ENCODE results near the gene CREG2.

CREG2 gene

GRCh38 chr2:101415884-101416283 lies 28.6 kb upstream of the CREG2 start:
- H3K27ac ChIP-seq (ENCODE audit: low read length, poor library complexity, severe bottlenecking) = no peak overlapping the region
- H3K36me3 ChIP-seq (ENCODE audit: control insufficient read depth in 1 of 2, insufficient read depth in 2 of 2, low read depth in 1 of 2, low read length in 2 of 2) = peaks cover 0 to 86% of the 10 kb centered on the region in 2 experiments
- H3K4me2 ChIP-seq (ENCODE audit: low read length, poor library complexity, severe bottlenecking) = no peak overlapping the region

GRCh38 chr2:101415220-101415619 lies 27.9 kb upstream of the CREG2 start:
- H3K27ac ChIP-seq (ENCODE audit: low read length, poor library complexity, severe bottlenecking) = no peak overlapping the region

More at GRCh38 chr2:101415884-101416283, 28.6 kb upstream of the CREG2 start:
- no peak overlapping the region for H2BK120ac ChIP-seq (ENCODE audit: low read depth, low read length)
- no peak overlapping the region for H3K9ac ChIP-seq (ENCODE audit: low read length)
- no peaks in the 10 kb centered on the region for H3K9me3 ChIP-seq (ENCODE audit: control insufficient read depth, low read length)
- H3K4me3 ChIP-seq (ENCODE audit: insufficient read depth in 1 of 2, low read depth in 1 of 2, low read length in 2 of 2) = no peak overlapping the region
- no peak overlapping the region for H3K18ac ChIP-seq (ENCODE audit: low read depth in 1 of 2, low read length in 2 of 2)
- WGBS = 88% methylated on average over 3 of the region's 3 CpGs
- H3K4me1 ChIP-seq (ENCODE audit: control insufficient read depth, insufficient read depth, low read depth, low read length) = no peaks in the 10 kb centered on the region
- no peak overlapping the region for H2AFZ ChIP-seq (ENCODE audit: low read depth, low read length)
- no peak overlapping the region for H2BK12ac ChIP-seq (ENCODE audit: low read length in 2 of 2)
- H3K14ac ChIP-seq (ENCODE audit: low read length in 2 of 2) = no peak overlapping the region
- H2BK15ac ChIP-seq (ENCODE audit: low read depth, poor library complexity, severe bottlenecking) = no peak overlapping the region
- no peaks in the 10 kb centered on the region for H3K79me1 ChIP-seq (replicated peaks; ENCODE audit: low read length, poor library complexity, severe bottlenecking)
- H2BK5ac ChIP-seq (ENCODE audit: low read depth, low read length, poor library complexity, severe bottlenecking) = no peak overlapping the region
- no peak for DNase-seq
- H3K4ac ChIP-seq (ENCODE audit: low read depth in 1 of 2, low read length in 2 of 2) = no peak overlapping the region
- H3K27me3 ChIP-seq (ENCODE audit: control insufficient read depth in 1 of 2, insufficient read depth in 1 of 2, low read length in 2 of 2) = peaks cover 0 to 16% of the 10 kb centered on the region in 2 experiments
- no peak overlapping the region for H2AK5ac ChIP-seq (ENCODE audit: low read length, severe bottlenecking)
- H4K8ac ChIP-seq (ENCODE audit: low read length) = no peak overlapping the region
- H3K23ac ChIP-seq (ENCODE audit: low read length in 2 of 2) = no peak overlapping the region
- H4K91ac ChIP-seq (ENCODE audit: low read length) = no peak overlapping the region

DNA sequence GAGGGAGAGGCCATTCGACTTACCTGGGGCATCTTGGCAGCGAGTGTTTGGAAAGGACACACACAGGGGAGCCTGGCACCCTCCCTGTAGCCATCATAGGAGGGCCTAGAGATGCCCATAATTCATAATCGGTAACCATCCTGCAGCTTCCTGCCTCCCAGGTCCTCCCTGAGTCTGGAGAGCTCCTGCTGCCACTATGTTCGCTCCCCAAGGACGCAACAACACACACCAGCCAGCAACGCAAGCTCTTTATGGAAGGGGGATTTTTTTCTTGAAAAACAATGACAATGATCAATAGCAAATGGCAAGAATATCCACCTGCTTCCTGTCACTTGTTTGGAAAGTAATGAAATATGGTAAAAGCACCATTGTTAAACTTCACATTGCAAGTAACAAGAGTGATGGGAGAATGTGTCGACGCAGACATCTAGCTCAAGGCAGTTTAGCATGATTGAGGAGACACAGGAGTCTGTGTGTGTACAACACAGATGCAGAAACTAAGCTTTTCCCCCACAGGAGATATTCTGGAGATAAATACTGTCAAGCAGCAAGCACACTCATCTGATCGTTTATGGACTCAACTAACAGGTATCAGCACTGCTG lies 24.9 kb upstream of the CREG2 start:
- H3K27ac ChIP-seq (ENCODE audit: low read length, poor library complexity, severe bottlenecking) = no peak overlapping the region
- no peak overlapping the region for H4K8ac ChIP-seq (ENCODE audit: low read length)
- peaks cover 0 to 25% of the 10 kb centered on the region in 2 experiments for H3K27me3 ChIP-seq (ENCODE audit: control insufficient read depth in 1 of 2, insufficient read depth in 1 of 2, low read length in 2 of 2)
- H3K18ac ChIP-seq (ENCODE audit: low read depth in 1 of 2, low read length in 2 of 2) = no peak overlapping the region
- H3K4me2 ChIP-seq (ENCODE audit: low read length, poor library complexity, severe bottlenecking) = no peak overlapping the region
- 88% methylated on average over 7 of the region's 9 CpGs for WGBS
- H3K79me1 ChIP-seq (replicated peaks; ENCODE audit: low read length, poor library complexity, severe bottlenecking) = no peaks in the 10 kb centered on the region
- no peak overlapping the region for H2AK5ac ChIP-seq (ENCODE audit: low read length, severe bottlenecking)
- H3K4me3 ChIP-seq (ENCODE audit: insufficient read depth in 1 of 2, low read depth in 1 of 2, low read length in 2 of 2) = no peak overlapping the region
- no peak overlapping the region for H3K9ac ChIP-seq (ENCODE audit: low read length)
- no peak overlapping the region for H3K14ac ChIP-seq (ENCODE audit: low read length in 2 of 2)
- H4K91ac ChIP-seq (ENCODE audit: low read length) = no peak overlapping the region
- H3K36me3 ChIP-seq (ENCODE audit: control insufficient read depth in 1 of 2, insufficient read depth in 2 of 2, low read depth in 1 of 2, low read length in 2 of 2) = peaks cover 0 to 84% of the 10 kb centered on the region in 2 experiments
- peaks cover 2% of the 10 kb centered on the region for H3K4me1 ChIP-seq (ENCODE audit: control insufficient read depth, insufficient read depth, low read depth, low read length)
- no peak overlapping the region for H2BK12ac ChIP-seq (ENCODE audit: low read length in 2 of 2)
- no peaks in the 10 kb centered on the region for H3K9me3 ChIP-seq (ENCODE audit: control insufficient read depth, low read length)
- H2AFZ ChIP-seq (ENCODE audit: low read depth, low read length) = no peak overlapping the region
- DNase-seq = no peak
- H2BK120ac ChIP-seq (ENCODE audit: low read depth, low read length) = no peak overlapping the region
- H3K23ac ChIP-seq (ENCODE audit: low read length in 2 of 2) = no peak overlapping the region
- no peak overlapping the region for H2BK5ac ChIP-seq (ENCODE audit: low read depth, low read length, poor library complexity, severe bottlenecking)
- H2BK15ac ChIP-seq (ENCODE audit: low read depth, poor library complexity, severe bottlenecking) = no peak overlapping the region
- no peak overlapping the region for H3K4ac ChIP-seq (ENCODE audit: low read depth in 1 of 2, low read length in 2 of 2)

More at GRCh38 chr2:101415220-101415619, 27.9 kb upstream of the CREG2 start:
- Histone ChIP-seq H2BK12ac (ENCODE audit: low read length in 2 of 2) (no peak overlapping the region), H3K9me3 (ENCODE audit: control insufficient read depth, low read length) (no peaks in the 10 kb centered on the region), H3K9ac (ENCODE audit: low read length) (no peak overlapping the region), H3K36me3 (ENCODE audit: control insufficient read depth in 1 of 2, insufficient read depth in 2 of 2, low read depth in 1 of 2, low read length in 2 of 2) (peaks cover 0 to 87% of the 10 kb centered on the region in 2 experiments), H4K91ac (ENCODE audit: low read length) (no peak overlapping the region), H3K23ac (ENCODE audit: low read length in 2 of 2) (no peak overlapping the region), H2BK120ac (ENCODE audit: low read depth, low read length) (no peak overlapping the region), H3K27me3 (ENCODE audit: control insufficient read depth in 1 of 2, insufficient read depth in 1 of 2, low read length in 2 of 2) (peaks cover 0 to 21% of the 10 kb centered on the region in 2 experiments), H2AK5ac (ENCODE audit: low read length, severe bottlenecking) (no peak overlapping the region), H3K4ac (ENCODE audit: low read depth in 1 of 2, low read length in 2 of 2) (no peak overlapping the region), H4K8ac (ENCODE audit: low read length) (no peak overlapping the region), H3K79me1 (replicated peaks; ENCODE audit: low read length, poor library complexity, severe bottlenecking) (no peaks in the 10 kb centered on the region), H3K18ac (ENCODE audit: low read depth in 1 of 2, low read length in 2 of 2) (no peak overlapping the region), H2AFZ (ENCODE audit: low read depth, low read length) (no peak overlapping the region), H3K4me3 (ENCODE audit: insufficient read depth in 1 of 2, low read depth in 1 of 2, low read length in 2 of 2) (no peak overlapping the region), H2BK5ac (ENCODE audit: low read depth, low read length, poor library complexity, severe bottlenecking) (no peak overlapping the region), H2BK15ac (ENCODE audit: low read depth, poor library complexity, severe bottlenecking) (no peak overlapping the region), H3K14ac (ENCODE audit: low read length in 2 of 2) (no peak overlapping the region), H3K4me2 (ENCODE audit: low read length, poor library complexity, severe bottlenecking) (no peak overlapping the region), H3K4me1 (ENCODE audit: control insufficient read depth, insufficient read depth, low read depth, low read length) (no peaks in the 10 kb centered on the region)
- no peak for DNase-seq
- 92% methylated on average over 2 of the region's 2 CpGs for WGBS

DNA sequence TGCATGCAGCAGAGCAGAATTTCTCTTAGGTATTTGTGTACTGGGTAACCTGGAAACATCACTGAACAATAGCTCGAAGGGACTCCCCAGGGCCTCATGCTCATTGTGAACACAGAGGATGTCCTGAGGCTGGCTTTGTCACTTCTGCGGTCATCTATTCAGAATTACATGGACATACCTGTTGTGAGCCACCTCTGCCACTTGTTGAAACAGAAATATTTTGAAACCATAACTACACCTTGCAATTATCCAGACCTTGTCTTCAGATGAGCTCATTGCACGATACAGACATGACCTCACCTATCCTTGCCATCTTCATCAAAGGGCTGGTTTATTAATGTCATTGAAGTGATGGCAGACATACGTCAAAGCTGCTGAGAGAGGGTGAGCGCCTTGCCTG lies 23.4 kb upstream of the CREG2 start:
- WGBS = 94% methylated on average over 5 of the region's 5 CpGs
- Histone ChIP-seq H3K23ac (ENCODE audit: low read length in 2 of 2) (no peak overlapping the region), H3K14ac (ENCODE audit: low read length in 2 of 2) (no peak overlapping the region), H3K4ac (ENCODE audit: low read depth in 1 of 2, low read length in 2 of 2) (no peak overlapping the region), H3K9me3 (ENCODE audit: control insufficient read depth, low read length) (no peaks in the 10 kb centered on the region), H4K91ac (ENCODE audit: low read length) (no peak overlapping the region), H3K4me2 (ENCODE audit: low read length, poor library complexity, severe bottlenecking) (no peak overlapping the region), H2BK120ac (ENCODE audit: low read depth, low read length) (no peak overlapping the region), H3K9ac (ENCODE audit: low read length) (no peak overlapping the region), H4K8ac (ENCODE audit: low read length) (no peak overlapping the region), H3K4me1 (ENCODE audit: control insufficient read depth, insufficient read depth, low read depth, low read length) (peaks cover 2% of the 10 kb centered on the region), H2BK5ac (ENCODE audit: low read depth, low read length, poor library complexity, severe bottlenecking) (no peak overlapping the region), H2AK5ac (ENCODE audit: low read length, severe bottlenecking) (no peak overlapping the region), H3K18ac (ENCODE audit: low read depth in 1 of 2, low read length in 2 of 2) (no peak overlapping the region), H3K27ac (ENCODE audit: low read length, poor library complexity, severe bottlenecking) (no peak overlapping the region), H3K4me3 (ENCODE audit: insufficient read depth in 1 of 2, low read depth in 1 of 2, low read length in 2 of 2) (no peak overlapping the region), H2BK15ac (ENCODE audit: low read depth, poor library complexity, severe bottlenecking) (no peak overlapping the region), H3K27me3 (ENCODE audit: control insufficient read depth in 1 of 2, insufficient read depth in 1 of 2, low read length in 2 of 2) (peaks cover 0 to 30% of the 10 kb centered on the region in 2 experiments), H3K36me3 (ENCODE audit: control insufficient read depth in 1 of 2, insufficient read depth in 2 of 2, low read depth in 1 of 2, low read length in 2 of 2) (peaks cover 0 to 78% of the 10 kb centered on the region in 2 experiments), H2AFZ (ENCODE audit: low read depth, low read length) (no peak overlapping the region), H2BK12ac (ENCODE audit: low read length in 2 of 2) (no peak overlapping the region), H3K79me1 (replicated peaks; ENCODE audit: low read length, poor library complexity, severe bottlenecking) (no peaks in the 10 kb centered on the region)
- no peak for DNase-seq
